Uterus (tissue), 4 donors: ENCODE results near the gene GALNT4. TPM values are rescaled to one million over a fixed set of nuclear protein-coding genes. Genes with fewer than 3 reads are reported as not detected.

Experiments used
- DNase-seq, 2 donors: peaks; one replicate each; pipeline ENCODE4 v3.0.0-alpha.2; 2019 to 2020
- H3K27ac ChIP-seq, 2 donors: fragments of 200-600 bp; sonication (generic); 1 replicate in 1 of 2; 2 replicates in 1 of 2; pipeline ENCODE4 v1.5.1; 2016 to 2018
- H3K27me3 ChIP-seq, 2 donors: fragments of 200-600 bp; sonication (generic); one replicate each; pipeline ENCODE4 v1.5.1; 2018 to 2019; ENCODE audit warnings: control low read depth in 1 of 2
- H3K36me3 ChIP-seq, 2 donors: fragments of 200-600 bp; sonication (generic); one replicate each; pipeline ENCODE4 v1.5.1; 2019; ENCODE audit warnings: control low read depth in 1 of 2
- H3K4me1 ChIP-seq, 2 donors: fragments of 200-600 bp; sonication (generic); one replicate each; pipeline ENCODE4 v1.5.1; 2018 to 2019; ENCODE audit warnings: control low read depth in 1 of 2
- H3K4me3 ChIP-seq, 2 donors: fragments of 200-600 bp; sonication (generic); 1 replicate in 1 of 2; 2 replicates in 1 of 2; pipeline ENCODE4 v1.5.1; 2018 to 2019; ENCODE audit warnings: mild to moderate bottlenecking in 1 of 2
- H3K9me3 ChIP-seq, 2 donors: fragments of 200-600 bp; sonication (generic); one replicate each; pipeline ENCODE4 v1.5.1; 2019; ENCODE audit warnings: control low read depth in 1 of 2
- CTCF ChIP-seq, 4 experiments: fragments of 200-600 bp in 2 of 4; fragments of 450-650 bp in 2 of 4; sonication (generic) in 2 of 4; IDR thresholded peaks; one replicate each; pipeline ENCODE4 v1.5.1; 2016 to 2019; ENCODE audit warnings: antibody characterized with exemption in 4 of 4, mild to moderate bottlenecking in 2 of 4, moderate library complexity in 1 of 4
- POLR2A ChIP-seq, 2 donors: fragments of 450-650 bp; IDR thresholded peaks; one replicate each; pipeline ENCODE4 v1.6.1; 2016; ENCODE audit warnings: antibody characterized with exemption in 2 of 2, mild to moderate bottlenecking in 1 of 2, moderate library complexity in 1 of 2
- intact Hi-C: fragments of 100-400 bp; cut with DNase I; formaldehyde crosslinking; loops from one replicate; pipeline ENCODE4 v1.15.1; 2023; ENCODE audit warnings: low total_unique reads
- total RNA-seq, 4 donors: library from RNA; depleted of rRNA in 3 of 4; stranded (reverse); fragments of >200 nt in 3 of 4; gene quantifications; one replicate each; pipeline versions ENCODE4 v1.1.0 to v1.2.4, GENCODE V29; 2014 to 2023
- donor health status: DM: yes; HTN: yes; CAD: no.

GALNT4 gene
- total RNA-seq, 4 donors from 2014 or later: 1.5 to 27.0 (median 3.7) TPM

GRCh38 chr12:89538897-89539296, 14.3 kb upstream of the GALNT4 start:
- intact Hi-C loops: no loop called here
- no peaks in the 10 kb centered on the region for H3K4me1 ChIP-seq
- no peaks in the 10 kb centered on the region for H3K36me3 ChIP-seq
- H3K4me3 ChIP-seq: no peak overlapping the region
- H3K9me3 ChIP-seq: no peaks in the 10 kb centered on the region
- H3K27ac ChIP-seq: no peak overlapping the region
- no peak for DNase-seq
- no peaks in the 10 kb centered on the region for H3K27me3 ChIP-seq
- TF ChIP-seq POLR2A (IDR thresholded peaks at IDR 0.05) (no peak), CTCF (IDR thresholded peaks at IDR 0.05) (no peak)

GRCh38 chr12:89537389-89537788, 12.8 kb upstream of the GALNT4 start:
- Histone ChIP-seq H3K27ac (no peak overlapping the region), H3K4me3 (no peak overlapping the region), H3K36me3 (no peaks in the 10 kb centered on the region), H3K4me1 (no peaks in the 10 kb centered on the region), H3K27me3 (no peaks in the 10 kb centered on the region), H3K9me3 (no peaks in the 10 kb centered on the region)
- TF ChIP-seq POLR2A (IDR thresholded peaks at IDR 0.05) (no peak), CTCF (IDR thresholded peaks at IDR 0.05) (no peak)
- intact Hi-C loops: no loop called here
- DNase-seq: no peak

GRCh38 chr12:89529738-89530137, 5.1 kb upstream of the GALNT4 start:
- no peaks in the 10 kb centered on the region for H3K36me3 ChIP-seq
- H3K4me1 ChIP-seq: no peaks in the 10 kb centered on the region
- H3K9me3 ChIP-seq: no peaks in the 10 kb centered on the region
- no peaks in the 10 kb centered on the region for H3K27me3 ChIP-seq
- no peak for TF ChIP-seq POLR2A (IDR thresholded peaks at IDR 0.05)
- peak; percentile 58 to 73 (median 68) for TF ChIP-seq CTCF (IDR thresholded peaks at IDR 0.05)
- H3K27ac ChIP-seq: no peak overlapping the region
- intact Hi-C loops: no loop called here
- no peak overlapping the region for H3K4me3 ChIP-seq
- no peak for DNase-seq

- Histone ChIP-seq H3K9me3 (no peaks in the 10 kb centered on the region), H3K4me3 (no peak overlapping the region), H3K4me1 (peaks cover 0 to 5% of the 10 kb centered on the region in 2 donors), H3K27ac (no peak overlapping the region), H3K36me3 (no peaks in the 10 kb centered on the region), H3K27me3 (no peaks in the 10 kb centered on the region)
- DNase-seq: no peak
- TF ChIP-seq POLR2A (IDR thresholded peaks at IDR 0.05) (no peak), CTCF (IDR thresholded peaks at IDR 0.05) (no peak)
- intact Hi-C loops: no loop called here
These were observed 3.8 kb upstream of the GALNT4 start for GRCh38 chr12:89528434-89528833.

- peak within 1 kb of the TSS; percentile 89 to 95 for H3K27ac ChIP-seq
- TF ChIP-seq POLR2A (IDR thresholded peaks at IDR 0.05) (peak; percentile 17 to 53), CTCF (IDR thresholded peaks at IDR 0.05) (peak in 1 of 4 experiments; percentile 15)
- no peaks in the 10 kb centered on the region for H3K27me3 ChIP-seq
- no peaks in the 10 kb centered on the region for H3K36me3 ChIP-seq
- H3K4me3 ChIP-seq: peak within 1 kb of the TSS; percentile 75 to 95
- H3K4me1 ChIP-seq: peaks cover 0 to 14% of the 10 kb centered on the region in 2 donors
- peak; percentile 71 to 76 for DNase-seq
- H3K9me3 ChIP-seq: no peaks in the 10 kb centered on the region
- intact Hi-C loops: no loop called here
These were observed 1.5 kb upstream of the GALNT4 start, which contains the start of gene POC1B for GRCh38 chr12:89525824-89526770. TSS of gene POC1B (minus strand) at chr12:89526047. CDS start at chr12:89525895, 152 bp downstream.
